Neuronal stem cell (in vitro differentiated cells): ENCODE data around the gene VEGFC.

Source experiments
- DNase-seq: peaks from one replicate; pipeline ENCODE4 v3.0.0-alpha.2; 2013; ENCODE audit warnings: low spot score
- H2AFZ ChIP-seq: one replicate; pipeline ENCODE4 v1.6.1; 2013; ENCODE audit warnings: mild to moderate bottlenecking, low read length, inconsistent platforms
- H2AK5ac ChIP-seq: 2 replicates; pipeline ENCODE4 v1.6.1; 2013; ENCODE audit warnings: low read depth, mild to moderate bottlenecking, inconsistent platforms, low read length, moderate library complexity, mixed read lengths
- H2BK120ac ChIP-seq: 2 replicates; pipeline ENCODE4 v1.6.1; 2013; ENCODE audit warnings: low read depth, mild to moderate bottlenecking, inconsistent platforms, low read length, moderate library complexity, mixed read lengths
- H2BK12ac ChIP-seq: one replicate; pipeline ENCODE4 v1.6.1; 2013; ENCODE audit warnings: low read length, inconsistent platforms
- H2BK15ac ChIP-seq: 2 replicates; pipeline ENCODE4 v1.6.1; 2013; ENCODE audit warnings: mild to moderate bottlenecking, low read length, inconsistent platforms, mixed read lengths
- H2BK5ac ChIP-seq: one replicate; pipeline ENCODE4 v1.6.1; 2013; ENCODE audit warnings: inconsistent platforms, mild to moderate bottlenecking, low read length, moderate library complexity
- H3K14ac ChIP-seq: one replicate; pipeline ENCODE4 v1.6.1; 2013; ENCODE audit warnings: low read length, inconsistent platforms
- H3K18ac ChIP-seq: 2 replicates; pipeline ENCODE4 v1.6.1; 2013; ENCODE audit warnings: low read length, inconsistent platforms
- H3K23ac ChIP-seq: 2 replicates; pipeline ENCODE4 v1.6.1; 2013; ENCODE audit warnings: low read depth, mild to moderate bottlenecking, mixed read lengths, low read length, inconsistent platforms; ENCODE audit not compliant: poor library complexity
- H3K27ac ChIP-seq: replicated peaks from 3 replicates; pipeline ENCODE4 v1.5.1; 2013; ENCODE audit warnings: low read length, inconsistent platforms
- H3K27me3 ChIP-seq, 3 experiments: 2 replicates each; pipeline ENCODE4 v1.6.1; 2013; ENCODE audit warnings: low read length in 3 of 3, mild to moderate bottlenecking in 2 of 3, inconsistent platforms in 1 of 3, low read depth in 1 of 3, mixed read lengths in 1 of 3, moderate library complexity in 1 of 3; ENCODE audit not compliant: control insufficient read depth in 3 of 3, insufficient read depth in 3 of 3
- H3K36me3 ChIP-seq, 2 donors: replicated peaks in 1 of 2; 2 replicates each; pipeline ENCODE4 v1.6.1; 2013; ENCODE audit warnings: low read length in 2 of 2; ENCODE audit not compliant: control insufficient read depth in 2 of 2, insufficient read depth in 2 of 2
- H3K4ac ChIP-seq: 2 replicates; pipeline ENCODE4 v1.6.1; 2013; ENCODE audit warnings: inconsistent platforms, mild to moderate bottlenecking, low read length, moderate library complexity
- H3K4me1 ChIP-seq, 2 donors: 1 replicate in 1 of 2; 2 replicates in 1 of 2; pipeline ENCODE4 v1.6.1; 2013; ENCODE audit warnings: low read length in 2 of 2, low read depth in 1 of 2; ENCODE audit not compliant: control insufficient read depth in 2 of 2, insufficient read depth in 1 of 2
- H3K4me2 ChIP-seq: one replicate; pipeline ENCODE4 v1.6.1; 2013; ENCODE audit warnings: mild to moderate bottlenecking, low read length, inconsistent platforms; ENCODE audit not compliant: insufficient read depth, poor library complexity, severe bottlenecking
- H3K4me3 ChIP-seq, 2 donors: 2 replicates each; pipeline ENCODE4 v1.5.1; 2013; ENCODE audit warnings: low read length in 2 of 2, mild to moderate bottlenecking in 2 of 2, inconsistent platforms in 1 of 2, moderate library complexity in 1 of 2
- H3K79me1 ChIP-seq: one replicate; pipeline ENCODE4 v1.6.1; 2013; ENCODE audit warnings: low read depth, mild to moderate bottlenecking, inconsistent platforms, low read length, moderate library complexity
- H3K9ac ChIP-seq: one replicate; pipeline ENCODE4 v1.6.1; 2013; ENCODE audit warnings: mild to moderate bottlenecking, low read depth, low read length, inconsistent platforms; ENCODE audit not compliant: poor library complexity
- H3K9me3 ChIP-seq, 2 donors: replicated peaks in 1 of 2; 2 replicates each; pipeline versions ENCODE3 to v1.6.1; 2013; ENCODE audit warnings: low read length in 2 of 2, mild to moderate bottlenecking in 2 of 2, inconsistent platforms in 1 of 2, low read depth in 1 of 2, mixed read lengths in 1 of 2, moderate library complexity in 1 of 2; ENCODE audit not compliant: control insufficient read depth in 2 of 2, insufficient read depth in 1 of 2
- H4K8ac ChIP-seq: one replicate; pipeline ENCODE4 v1.6.1; 2013; ENCODE audit warnings: low read depth, mild to moderate bottlenecking, inconsistent platforms, low read length, moderate library complexity
- H4K91ac ChIP-seq: one replicate; pipeline ENCODE4 v1.6.1; 2013; ENCODE audit warnings: low read length, low read depth, mild to moderate bottlenecking, inconsistent platforms; ENCODE audit not compliant: poor library complexity
- WGBS, 2 donors: extraction: QIAGEN DNeasy Blood & Tissue Kit; methylation state at CpG; one replicate each; pipeline ENCODE4 v1.1.7; 2013; ENCODE audit warnings: missing lambda C conversion rate in 2 of 2, mixed read lengths in 1 of 2; ENCODE audit not compliant: insufficient read length in 2 of 2, insufficient replicate concordance in 1 of 2; ENCODE audit errors: extremely low coverage in 2 of 2; 5-methylcytosine and 5-hydroxymethylcytosine counted together

The VEGFC gene

GRCh38 chr4:176767183-176767582, 25.5 kb downstream of the VEGFC start:
- no peak overlapping the region for H4K8ac ChIP-seq
- no peak overlapping the region for H3K23ac ChIP-seq
- no peak overlapping the region for H3K27ac ChIP-seq
- no peak overlapping the region for H3K4me2 ChIP-seq
- no CpG with 5 or more reads among the region's 1 CpG for WGBS, 2 donors
- no peak for DNase-seq
- no peaks in the 10 kb centered on the region for H3K79me1 ChIP-seq
- no peaks in the 10 kb centered on the region for H3K4me1 ChIP-seq
- H2AFZ ChIP-seq = no peak overlapping the region
- H4K91ac ChIP-seq = no peak overlapping the region
- H2BK12ac ChIP-seq = no peak overlapping the region
- H3K14ac ChIP-seq = no peak overlapping the region
- H2BK5ac ChIP-seq = no peak overlapping the region
- H3K27me3 ChIP-seq = no peaks in the 10 kb centered on the region
- H2BK15ac ChIP-seq = no peak overlapping the region
- no peaks in the 10 kb centered on the region for H3K36me3 ChIP-seq
- H3K9ac ChIP-seq = no peak overlapping the region
- no peak overlapping the region for H3K18ac ChIP-seq
- no peak overlapping the region for H3K4ac ChIP-seq
- H2AK5ac ChIP-seq = no peak overlapping the region
- no peaks in the 10 kb centered on the region for H3K9me3 ChIP-seq
- H3K4me3 ChIP-seq = no peak overlapping the region
- no peak overlapping the region for H2BK120ac ChIP-seq

GRCh38 chr4:176762661-176763308, 29.9 kb downstream of the VEGFC start:
- Histone ChIP-seq H2BK5ac (no peak overlapping the region), H3K23ac (no peak overlapping the region), H2BK12ac (no peak overlapping the region), H4K8ac (no peak overlapping the region), H2BK15ac (no peak overlapping the region), H2BK120ac (no peak overlapping the region), H3K4me2 (no peak overlapping the region), H3K9ac (no peak overlapping the region), H3K18ac (no peak overlapping the region), H3K4me1 (no peaks in the 10 kb centered on the region), H3K79me1 (no peaks in the 10 kb centered on the region), H3K27me3 (no peaks in the 10 kb centered on the region), H4K91ac (no peak overlapping the region), H2AFZ (no peak overlapping the region), H2AK5ac (no peak overlapping the region), H3K4ac (no peak overlapping the region), H3K27ac (no peak overlapping the region), H3K9me3 (no peaks in the 10 kb centered on the region), H3K4me3 (no peak overlapping the region), H3K36me3 (no peaks in the 10 kb centered on the region), H3K14ac (no peak overlapping the region)
- no CpG with 5 or more reads among the region's 3 CpGs for WGBS, 2 donors
- DNase-seq = no peak

GRCh38 chr4:176761872-176762271, 30.9 kb downstream of the VEGFC start:
- no peaks in the 10 kb centered on the region for H3K27me3 ChIP-seq
- no peak overlapping the region for H3K4me3 ChIP-seq
- WGBS, 2 donors = no CpG with 5 or more reads among the region's 3 CpGs
- H2BK12ac ChIP-seq = no peak overlapping the region
- no peak overlapping the region for H4K91ac ChIP-seq
- no peak overlapping the region for H2AK5ac ChIP-seq
- H3K27ac ChIP-seq = no peak overlapping the region
- H2AFZ ChIP-seq = no peak overlapping the region
- H3K36me3 ChIP-seq = no peaks in the 10 kb centered on the region
- H3K4ac ChIP-seq = no peak overlapping the region
- H2BK15ac ChIP-seq = no peak overlapping the region
- H3K14ac ChIP-seq = no peak overlapping the region
- H3K18ac ChIP-seq = no peak overlapping the region
- H3K4me2 ChIP-seq = no peak overlapping the region
- no peak overlapping the region for H4K8ac ChIP-seq
- no peak for DNase-seq
- no peak overlapping the region for H3K23ac ChIP-seq
- H3K9ac ChIP-seq = no peak overlapping the region
- no peak overlapping the region for H2BK120ac ChIP-seq
- no peaks in the 10 kb centered on the region for H3K4me1 ChIP-seq
- H3K9me3 ChIP-seq = no peaks in the 10 kb centered on the region
- no peaks in the 10 kb centered on the region for H3K79me1 ChIP-seq
- H2BK5ac ChIP-seq = no peak overlapping the region

- H3K36me3 ChIP-seq = no peaks in the 10 kb centered on the region
Measured at GRCh38 chr4:176760471-176760870, 32.3 kb downstream of the VEGFC start.

More at GRCh38 chr4:176760471-176760870, 32.3 kb downstream of the VEGFC start:
- H2AFZ ChIP-seq = no peak overlapping the region
- no peak overlapping the region for H4K91ac ChIP-seq
- no peak overlapping the region for H3K9ac ChIP-seq
- no peak overlapping the region for H3K23ac ChIP-seq
- no peaks in the 10 kb centered on the region for H3K79me1 ChIP-seq
- H4K8ac ChIP-seq = no peak overlapping the region
- no CpG with 5 or more reads among the region's 3 CpGs for WGBS, 2 donors
- no peak overlapping the region for H3K14ac ChIP-seq
- H3K4me3 ChIP-seq = no peak overlapping the region
- H2BK120ac ChIP-seq = no peak overlapping the region
- H2BK12ac ChIP-seq = no peak overlapping the region
- no peak overlapping the region for H2BK15ac ChIP-seq
- H3K9me3 ChIP-seq = no peaks in the 10 kb centered on the region
- no peaks in the 10 kb centered on the region for H3K27me3 ChIP-seq
- H2BK5ac ChIP-seq = no peak overlapping the region
- no peak for DNase-seq
- no peak overlapping the region for H3K27ac ChIP-seq
- H2AK5ac ChIP-seq = no peak overlapping the region
- no peak overlapping the region for H3K4me2 ChIP-seq
- H3K18ac ChIP-seq = no peak overlapping the region
- H3K4me1 ChIP-seq = no peaks in the 10 kb centered on the region
- H3K4ac ChIP-seq = no peak overlapping the region
